Occipital lobe (tissue), 2 donors: ENCODE data around the gene S100A2. TPM values are rescaled to one million over a fixed set of nuclear protein-coding genes. Genes with fewer than 3 reads are reported as not detected.
"Not testable (repeated sequence)": the region's sequence is repeated elsewhere in the genome, so short reads cannot be mapped to it uniquely, and the experiment has no call there.

Experiments used
- DNase-seq: peaks from one replicate; lab custom pipeline; 2025; lab: John Stamatoyannopoulos, UW
- total RNA-seq: library from RNA; depleted of rRNA; stranded (reverse); fragments of >200 nt; gene quantifications from one replicate; pipeline ENCODE4 v1.2.3, GENCODE V29; 2014

The S100A2 gene
- total RNA-seq, 1 donor from 2014 or later = not detected

DNA sequence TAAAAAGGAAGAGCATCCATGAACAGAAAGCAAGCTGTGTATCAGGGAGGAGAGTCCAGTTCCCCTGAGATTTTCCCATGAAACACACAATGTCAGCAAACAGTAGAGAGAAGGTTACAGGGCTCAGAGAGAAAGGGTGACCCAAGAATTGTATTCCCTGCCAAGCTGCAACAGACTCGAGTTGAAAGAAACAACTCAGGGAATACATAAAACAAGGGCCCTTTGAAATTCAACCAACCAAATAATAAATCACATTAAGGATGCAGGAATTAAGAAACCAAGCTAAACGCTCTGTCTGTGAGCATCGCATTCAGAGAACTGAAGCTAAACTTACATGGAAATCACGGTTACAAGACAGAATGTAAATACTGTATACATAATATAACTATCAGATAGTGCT is 27.1 kb upstream of the S100A2 start:
- DNase-seq = no peak

DNA sequence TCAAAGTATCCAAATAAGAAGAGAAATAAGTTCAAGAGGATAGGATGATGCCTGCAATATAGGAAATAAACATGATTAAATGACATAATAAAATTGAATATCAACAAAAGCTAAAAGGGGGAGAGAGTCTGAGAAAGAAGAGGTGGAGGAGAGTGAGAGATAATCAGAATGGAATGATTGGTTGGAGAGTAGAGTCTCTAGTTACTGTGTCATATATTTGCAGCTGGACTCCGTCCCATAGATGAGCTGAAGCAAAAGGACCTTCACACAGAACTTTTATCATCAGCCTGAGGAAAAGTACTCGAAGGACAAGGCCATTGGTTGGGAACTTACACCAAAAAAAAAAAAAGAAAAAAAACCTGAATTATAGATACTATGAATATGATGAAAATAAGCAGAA is 22.8 kb upstream of the S100A2 start:
- DNase-seq = no peak

DNA sequence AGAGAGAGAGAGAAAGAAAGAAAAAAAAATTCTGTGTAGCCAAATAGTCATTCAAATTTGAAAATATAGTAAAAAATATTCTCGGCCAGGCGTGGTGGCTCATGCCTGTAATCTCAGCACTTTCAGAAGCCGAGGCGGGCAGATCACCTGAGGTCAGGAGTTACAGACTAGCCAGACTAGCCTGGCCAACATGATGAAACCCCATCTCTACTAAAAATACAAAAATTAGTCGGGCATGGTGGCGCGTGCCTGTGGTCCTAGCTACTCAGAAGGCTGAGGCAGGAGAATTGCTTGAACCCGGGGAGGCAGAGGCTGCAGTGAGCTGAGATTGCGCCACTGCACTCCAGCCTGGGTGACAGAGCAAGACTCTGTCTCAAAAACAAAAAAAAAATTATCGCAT is 22.4 kb upstream of the S100A2 start:
- not testable (repeated sequence) for DNase-seq

DNA sequence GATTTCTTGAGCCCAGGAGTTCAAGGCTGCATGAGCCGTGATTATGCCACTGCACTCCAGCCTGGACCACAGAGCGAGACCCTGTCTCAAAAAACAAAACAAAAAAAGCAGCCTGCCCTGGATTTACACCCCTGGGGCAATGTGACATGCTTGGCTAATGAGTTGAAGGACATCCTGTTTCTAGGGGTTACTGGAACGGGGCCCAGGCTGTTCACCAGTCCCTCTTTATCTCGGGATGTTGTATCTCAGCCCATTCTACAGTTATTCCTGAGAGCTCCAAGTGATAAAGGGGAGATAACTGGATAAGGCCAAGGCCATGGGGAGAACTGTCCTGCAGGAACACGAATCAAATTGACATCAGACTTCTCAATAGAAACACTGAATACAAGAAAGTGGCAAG is 21.7 kb upstream of the S100A2 start:
- no peak for DNase-seq

DNA sequence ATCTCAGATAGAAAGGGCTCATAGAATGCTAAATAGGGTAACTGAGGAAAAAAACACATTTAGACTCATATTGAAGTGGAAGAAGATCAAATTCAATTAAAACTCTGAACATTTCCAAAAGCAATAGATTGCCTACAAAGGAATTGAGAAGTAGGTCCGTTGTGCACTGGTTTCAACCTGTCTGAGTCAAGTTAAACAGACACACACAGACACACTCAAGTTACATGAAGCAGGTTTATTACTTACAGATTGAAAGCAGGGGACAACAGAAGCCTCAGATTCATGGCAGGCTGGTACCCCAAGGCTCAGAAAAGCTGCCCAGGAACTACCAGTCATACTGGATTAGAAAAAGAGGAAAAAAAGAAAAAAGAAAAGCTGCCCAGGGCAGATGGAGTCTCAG is 20.7 kb upstream of the S100A2 start:
- no peak for DNase-seq

DNA sequence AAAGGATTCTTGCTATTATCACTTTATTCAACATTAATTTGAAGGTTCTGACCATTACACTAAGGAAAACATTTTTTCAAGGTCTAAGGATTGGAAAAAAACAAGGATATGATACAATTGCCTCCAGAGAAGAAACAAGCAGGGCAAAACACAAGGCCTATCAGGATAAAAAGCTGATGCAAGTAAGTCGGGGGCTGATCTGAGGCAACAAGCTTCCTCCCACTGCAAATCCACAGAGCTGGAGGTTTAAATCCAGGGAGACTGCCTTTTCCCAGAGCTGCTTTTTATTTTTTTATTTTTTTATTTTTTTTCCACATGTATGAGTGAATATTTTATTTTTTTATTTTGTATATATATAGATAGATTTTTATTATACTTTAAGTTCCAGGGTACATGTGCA is 19.4 kb upstream of the S100A2 start:
- DNase-seq = no peak

DNA sequence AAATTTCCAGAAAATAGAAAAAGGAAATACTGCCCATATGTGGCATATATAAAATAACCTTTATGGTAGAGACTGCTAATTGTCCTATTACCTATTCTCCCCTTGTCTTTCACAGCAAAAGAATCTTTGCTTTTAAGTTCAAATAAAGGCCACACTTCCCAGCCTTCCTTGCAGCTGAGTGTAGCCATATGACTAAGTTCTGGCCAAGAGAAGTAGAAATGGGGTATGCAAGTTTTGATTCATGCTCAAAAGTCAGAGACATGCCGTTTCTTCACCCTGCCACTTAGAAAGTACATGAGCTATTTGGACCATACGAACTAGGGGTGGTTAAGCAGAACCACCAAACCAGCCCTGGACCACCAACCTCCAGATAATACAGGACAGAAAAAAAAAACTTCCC is 18.3 kb upstream of the S100A2 start:
- no peak for DNase-seq

DNA sequence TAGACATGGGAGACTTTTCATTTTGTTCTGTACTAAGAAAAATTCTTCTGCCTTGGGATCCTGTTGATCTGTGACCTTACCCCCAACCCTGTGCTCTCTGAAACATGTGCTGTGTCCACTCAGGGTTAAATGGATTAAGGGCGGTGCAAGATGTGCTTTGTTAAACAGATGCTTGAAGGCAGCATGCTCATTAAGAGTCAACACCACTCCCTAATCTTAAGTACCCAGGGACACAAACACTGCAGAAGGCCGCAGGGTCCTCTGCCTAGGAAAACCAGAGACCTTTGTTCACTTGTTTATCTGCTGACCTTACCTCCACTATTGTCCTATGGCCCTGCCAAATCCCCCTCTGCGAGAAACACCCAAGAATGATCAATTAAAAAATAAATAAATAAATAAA is 17.9 kb upstream of the S100A2 start:
- not testable (repeated sequence) for DNase-seq

DNA sequence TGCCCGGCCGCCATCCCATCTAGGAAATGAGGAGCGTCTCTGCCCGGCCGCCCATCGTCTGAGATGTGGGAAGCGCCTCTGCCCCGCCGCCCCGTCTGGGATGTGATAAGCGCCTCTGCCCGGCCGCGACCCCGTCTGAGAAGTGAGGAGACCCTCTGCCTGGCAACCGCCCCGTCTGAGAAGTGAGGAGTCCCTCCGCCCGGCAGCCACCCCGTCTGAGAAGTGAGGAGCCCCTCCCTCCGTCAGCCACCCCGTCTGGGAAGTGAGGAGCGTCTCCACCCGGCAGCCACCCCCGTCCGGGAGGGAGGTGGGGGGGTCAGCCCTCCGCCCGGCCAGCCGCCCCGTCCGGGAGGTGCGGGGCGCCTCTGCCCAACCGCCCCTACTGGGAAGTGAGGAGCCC is 17.2 kb upstream of the S100A2 start:
- not testable (repeated sequence) for DNase-seq

DNA sequence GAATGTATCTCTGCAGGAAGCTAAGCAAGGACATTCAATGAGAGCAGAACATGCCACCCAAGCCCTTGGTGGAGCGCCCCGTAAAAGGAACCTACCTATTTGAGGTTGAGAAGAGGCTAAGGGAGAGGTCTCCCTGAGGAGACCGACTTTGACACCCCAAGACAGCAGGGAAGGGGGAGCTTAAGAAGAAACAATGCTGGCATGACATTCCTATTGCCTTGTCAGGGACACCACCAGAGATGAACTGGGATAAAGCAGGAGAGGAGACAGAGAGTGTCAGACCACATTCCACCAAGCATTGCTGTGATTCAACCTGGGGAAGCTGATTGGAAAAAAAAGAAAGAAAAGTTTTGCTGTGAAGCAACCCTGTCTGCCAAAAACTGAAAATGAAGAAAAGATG is 13.3 kb upstream of the S100A2 start:
- DNase-seq = no peak

DNA sequence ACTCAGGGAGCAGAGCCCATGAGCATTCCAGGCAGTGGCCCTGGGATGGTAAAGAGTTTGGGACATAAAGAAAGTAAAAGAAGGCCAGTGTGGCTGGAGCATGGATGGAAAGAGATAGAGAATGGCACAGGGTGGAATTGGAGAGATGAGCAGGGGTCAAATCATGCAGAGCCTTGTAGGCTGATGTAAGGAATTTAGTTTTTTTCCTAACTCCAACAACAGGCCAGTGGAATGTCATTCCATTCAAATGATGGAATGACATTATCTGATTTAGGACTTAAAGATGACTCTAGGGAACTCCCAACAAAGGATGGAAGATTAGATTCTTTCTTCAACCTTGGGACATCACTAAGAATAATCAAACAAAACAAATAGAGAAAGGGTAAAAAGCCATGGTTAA is 12.8 kb upstream of the S100A2 start:
- no peak for DNase-seq

DNA sequence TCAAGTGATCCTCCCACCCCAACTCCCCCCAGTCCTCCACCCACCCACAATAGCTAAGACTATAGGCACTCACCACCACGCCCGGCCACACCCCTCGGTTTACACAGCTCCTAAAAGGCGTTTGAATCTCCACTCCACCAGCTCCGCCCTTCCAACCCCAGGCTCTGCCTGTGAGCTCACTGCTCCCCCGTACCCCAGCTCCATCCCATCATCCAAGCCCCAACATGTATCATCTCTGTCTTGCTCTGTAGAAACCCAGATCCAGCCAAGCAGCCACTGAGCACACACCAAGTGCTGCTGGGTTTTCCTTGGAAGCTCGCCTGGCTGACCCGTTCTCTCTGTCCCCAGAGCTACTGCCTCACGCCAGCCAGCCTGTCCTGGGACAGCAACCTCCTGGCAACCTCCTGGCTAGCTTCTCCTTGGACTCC is 12.0 kb upstream of the S100A2 start:
- no peak for DNase-seq

DNA sequence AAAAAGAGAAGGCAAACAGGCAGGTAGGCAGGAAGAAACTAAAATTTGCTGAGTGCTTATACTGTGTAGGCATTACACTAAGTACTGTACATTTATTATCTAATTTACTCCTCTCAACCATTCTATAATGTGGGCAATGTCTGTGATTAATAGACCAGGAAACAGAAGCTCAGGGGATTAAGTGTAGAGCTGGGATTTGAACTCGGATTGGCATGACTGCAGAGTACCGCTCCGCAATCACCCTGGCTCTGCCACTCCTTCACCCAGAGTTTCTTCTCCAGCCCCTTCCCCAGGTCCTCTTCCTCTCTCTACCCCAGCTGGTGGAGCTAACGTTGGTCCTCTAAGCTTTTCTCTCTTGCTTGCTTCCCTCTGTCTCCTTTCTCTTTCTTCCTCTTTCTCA is 11.5 kb upstream of the S100A2 start:
- no peak for DNase-seq

DNA sequence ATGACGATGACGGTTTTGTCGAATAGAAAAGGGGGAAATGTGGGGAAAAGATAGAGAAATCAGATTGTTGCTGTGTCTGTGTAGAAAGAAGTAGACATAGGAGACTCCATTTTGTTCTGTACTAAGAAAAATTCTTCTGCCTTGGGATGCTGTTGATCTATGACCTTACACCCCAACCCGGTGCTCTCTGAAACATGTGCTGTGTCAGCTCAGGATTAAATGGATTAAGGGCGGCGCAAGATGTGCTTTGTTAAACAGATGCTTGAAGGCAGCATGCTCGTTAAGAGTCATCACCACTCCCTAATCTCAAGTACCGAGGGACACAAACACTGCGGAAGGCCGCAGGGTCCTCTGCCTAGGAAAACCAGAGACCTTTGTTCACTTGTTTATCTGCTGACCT is 9.9 kb upstream of the S100A2 start:
- DNase-seq = not testable (repeated sequence)

DNA sequence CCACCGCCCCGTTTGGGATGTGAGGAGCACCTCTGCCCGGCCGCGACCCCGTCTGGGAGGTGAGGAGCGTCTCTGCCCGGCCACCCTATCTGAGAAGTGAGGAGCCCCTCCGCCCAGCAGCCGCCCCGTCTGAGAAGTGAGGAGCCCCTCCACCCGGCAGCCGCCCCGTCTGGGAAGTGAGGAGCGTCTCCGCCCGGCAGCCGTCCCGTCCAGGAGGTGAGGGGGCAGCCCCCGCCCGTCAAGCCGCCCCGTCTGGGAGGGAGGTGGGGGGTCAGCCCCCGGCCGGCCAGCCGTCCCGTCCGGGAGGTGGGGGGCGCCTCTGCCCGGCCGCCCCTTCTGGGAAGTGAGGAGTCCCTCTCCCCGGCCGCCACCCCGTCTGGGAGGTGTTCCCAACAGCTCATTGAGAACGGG is 9.4 kb upstream of the S100A2 start:
- DNase-seq = not testable (repeated sequence)

DNA sequence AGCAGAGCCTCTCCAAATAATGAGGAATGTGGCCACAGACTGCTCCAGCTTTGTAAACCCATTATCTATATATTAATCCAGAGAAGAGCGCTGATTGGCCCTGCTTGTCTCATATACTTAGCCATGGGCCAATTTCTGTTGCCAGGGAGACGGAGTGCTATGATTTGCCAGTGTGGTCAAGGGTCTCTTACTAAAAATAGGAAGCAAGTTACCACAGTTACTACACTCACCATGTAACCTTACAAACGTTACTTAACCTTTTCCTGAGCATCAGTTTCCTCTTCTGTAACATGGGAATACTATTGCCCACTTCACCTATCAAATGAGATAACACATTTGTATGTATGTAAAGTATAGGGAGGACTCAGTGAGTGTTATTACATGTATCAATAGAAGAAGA is 7.7 kb upstream of the S100A2 start:
- DNase-seq = no peak

DNA sequence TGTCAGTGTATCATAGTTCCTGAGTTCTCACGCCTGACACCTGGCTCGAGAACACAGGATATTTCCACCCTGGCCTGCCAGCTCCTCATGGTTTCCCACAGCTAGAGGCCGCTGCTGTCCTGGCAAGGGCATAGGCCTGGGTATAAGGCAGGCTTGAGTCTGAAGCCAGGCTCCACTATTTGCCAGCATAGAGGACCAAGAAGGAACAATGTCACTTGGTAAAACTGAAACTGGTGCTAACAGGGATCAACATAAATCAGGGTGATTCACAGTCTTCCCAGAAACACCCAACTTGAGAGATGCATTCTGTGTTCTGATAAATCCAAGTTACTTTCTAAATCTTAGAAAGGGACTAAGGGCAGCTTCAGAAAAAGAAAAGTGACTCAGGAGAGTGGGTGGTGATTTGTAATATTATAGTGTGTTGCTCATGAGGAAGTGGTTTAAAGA is 6.9 kb upstream of the S100A2 start:
- DNase-seq = peak; percentile 66

DNA sequence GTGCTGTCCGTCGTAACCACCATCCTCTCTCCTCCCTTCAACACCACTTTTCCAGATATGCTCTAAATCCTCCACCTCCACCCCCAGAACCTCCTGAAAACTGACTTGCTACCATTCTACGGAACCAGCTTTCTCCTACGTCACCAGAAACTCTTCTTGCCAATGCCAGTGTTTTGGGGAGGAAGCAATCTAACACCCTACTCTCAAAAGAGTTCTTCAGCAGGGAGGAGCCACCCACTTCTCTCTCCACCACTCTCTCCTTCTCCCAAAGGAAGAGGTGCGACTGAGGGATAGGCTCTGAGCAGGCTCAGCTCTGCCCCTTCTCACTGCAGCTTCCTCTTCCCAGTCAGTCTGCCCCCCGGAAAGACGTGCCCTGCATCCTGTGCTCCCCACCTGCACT is 6.1 kb upstream of the S100A2 start:
- no peak for DNase-seq

DNA sequence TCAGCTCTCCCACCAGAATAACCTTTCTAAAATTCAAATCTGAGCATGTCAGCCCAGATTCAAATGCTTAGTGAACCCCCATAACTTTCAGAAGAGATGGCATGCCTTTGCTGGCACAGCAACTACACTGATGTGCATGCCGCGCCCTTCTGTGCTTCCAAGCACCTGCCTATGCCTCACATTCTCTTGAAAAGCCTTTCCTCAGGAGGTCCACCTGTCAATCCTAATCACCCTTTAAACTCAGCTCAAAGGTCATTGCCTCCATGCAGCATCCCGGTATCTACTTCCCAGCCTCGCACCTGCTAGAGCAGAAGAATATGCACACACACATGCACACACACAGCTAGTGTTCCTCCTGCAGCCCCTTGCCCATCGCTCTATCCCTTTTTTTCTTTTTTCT is 5.2 kb upstream of the S100A2 start:
- DNase-seq = no peak

DNA sequence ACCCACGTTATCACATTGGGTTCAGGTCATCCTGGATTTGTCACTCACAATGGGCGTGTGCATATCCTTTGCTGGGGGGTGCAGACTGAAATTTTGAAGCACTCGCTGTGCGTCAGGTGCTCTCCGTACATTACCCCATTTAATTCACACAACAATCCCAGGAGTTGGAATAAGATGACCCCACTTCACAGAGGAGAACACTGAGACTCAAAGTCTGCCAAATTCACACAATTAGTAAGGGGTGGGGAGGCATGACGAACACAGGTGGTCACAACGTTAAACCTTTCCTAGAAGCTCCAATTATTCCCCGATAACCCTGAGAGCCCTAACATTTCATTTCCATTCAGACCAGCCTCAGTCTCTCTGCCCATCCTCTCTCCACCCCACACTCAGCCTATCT is 3.8 kb upstream of the S100A2 start:
- DNase-seq = no peak

DNA sequence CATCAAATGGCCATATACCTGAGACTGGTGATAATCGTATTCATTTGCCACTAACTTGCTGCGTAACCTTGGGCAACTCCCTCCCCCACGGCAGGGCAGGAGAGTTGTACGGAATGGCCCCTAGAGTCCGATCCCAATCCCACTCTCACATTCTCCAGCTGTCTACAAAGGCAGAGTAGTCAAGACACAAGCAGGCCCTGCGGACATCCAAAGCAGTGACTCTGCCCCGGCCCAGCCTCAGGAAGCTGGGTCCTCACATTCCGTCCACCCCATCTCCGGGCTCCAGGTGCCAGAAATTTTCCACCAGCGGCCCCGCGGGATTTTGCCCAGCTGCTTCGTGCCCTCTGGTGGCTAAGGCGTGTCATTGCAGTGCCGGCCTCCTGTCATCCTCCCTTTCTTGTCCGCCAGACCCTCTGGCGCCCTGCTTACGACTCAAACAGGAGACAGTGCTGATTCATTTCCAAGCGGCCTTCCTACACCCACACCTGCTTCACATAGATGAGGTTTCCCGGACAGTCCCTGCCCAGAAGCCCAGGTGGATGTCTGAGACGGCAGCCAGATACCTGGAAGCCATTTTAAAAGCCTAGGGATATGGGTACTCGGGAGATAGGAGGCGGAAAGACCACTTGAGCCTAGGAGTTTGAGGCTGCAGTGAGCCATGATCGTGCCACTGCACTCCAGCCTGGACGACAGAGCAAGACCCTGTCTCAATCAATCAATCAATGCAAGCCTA is 2.9 kb upstream of the S100A2 start:
- peak; percentile 64 for DNase-seq

DNA sequence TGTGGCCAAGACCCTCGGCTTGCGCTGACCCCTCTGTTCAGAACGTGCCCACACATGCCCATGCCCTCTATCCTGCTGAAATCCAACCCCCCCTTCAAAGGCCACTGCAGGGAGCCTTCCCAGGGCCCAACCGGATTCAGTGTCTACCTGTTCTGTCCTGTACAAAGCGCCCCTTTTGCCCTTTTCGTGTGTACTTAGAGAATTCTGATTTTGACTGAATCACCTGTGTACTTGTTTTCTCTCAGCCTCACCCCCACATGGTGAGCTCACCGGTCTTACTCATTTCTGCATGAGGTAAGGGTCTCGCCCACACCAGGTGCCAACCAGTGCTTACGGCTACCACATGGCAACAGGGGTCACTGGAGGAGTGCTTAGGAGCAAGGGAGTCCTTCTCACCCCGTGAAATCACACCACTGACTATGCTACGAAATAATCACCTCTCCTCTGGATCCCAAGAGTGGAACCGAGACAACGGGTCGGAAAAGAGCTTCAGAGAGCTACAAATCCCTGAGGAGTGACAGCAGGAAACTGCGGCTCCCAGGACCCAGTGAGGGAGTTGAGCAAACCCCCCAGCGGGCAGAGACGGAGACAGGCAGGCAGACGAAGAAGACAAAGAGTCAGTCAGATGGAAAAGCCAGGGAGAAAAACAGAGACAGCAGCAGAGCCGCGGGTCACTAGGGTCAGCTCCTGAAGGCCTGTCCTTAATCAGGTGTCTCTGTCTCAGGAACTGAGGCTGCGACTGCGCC is 2.1 kb upstream of the S100A2 start:
- no peak for DNase-seq
